Spleen (tissue), 11 donors: ENCODE data around the gene TNFRSF13B. TPM values are rescaled to one million over a fixed set of nuclear protein-coding genes. Genes with fewer than 3 reads are reported as not detected.
A peak's percentile ranks its signal among the peaks of the same experiment; 100 is the strongest.

ENCODE experiments used
- DNase-seq: peaks from one replicate; pipeline ENCODE4 v3.0.0-alpha.2; 2020
- H3K27ac ChIP-seq, 8 donors: fragments of 200-600 bp; sonication (generic) in 7 of 8; 1 replicate in 4 of 8; 2 replicates in 4 of 8; pipeline versions ENCODE4 v1.5.0 to v1.8.0; 2016 to 2021; ENCODE audit warnings: inconsistent platforms in 4 of 8, mild to moderate bottlenecking in 4 of 8, moderate library complexity in 1 of 8
- H3K27me3 ChIP-seq, 7 donors: fragments of 200-600 bp; sonication (generic) in 6 of 7; replicated peaks in 1 of 7; 1 replicate in 4 of 7; 2 replicates in 3 of 7; pipeline versions ENCODE4 v1.5.0 to v1.8.0; 2016 to 2021; ENCODE audit warnings: inconsistent platforms in 3 of 7, mild to moderate bottlenecking in 1 of 7
- H3K36me3 ChIP-seq, 6 donors: fragments of 200-600 bp; sonication (generic) in 5 of 6; 1 replicate in 4 of 6; 2 replicates in 2 of 6; pipeline versions ENCODE4 v1.5.0 to v1.8.0; 2016 to 2021; ENCODE audit warnings: inconsistent platforms in 2 of 6
- H3K4me1 ChIP-seq, 6 donors: fragments of 200-600 bp; sonication (generic) in 5 of 6; 1 replicate in 3 of 6; 2 replicates in 3 of 6; pipeline versions ENCODE4 v1.5.0 to v1.8.0; 2016 to 2021; ENCODE audit warnings: inconsistent platforms in 3 of 6
- H3K4me3 ChIP-seq, 8 donors: fragments of 200-600 bp; sonication (generic) in 7 of 8; 1 replicate in 4 of 8; 2 replicates in 4 of 8; pipeline versions ENCODE4 v1.5.0 to v1.8.0; 2016 to 2021; ENCODE audit warnings: inconsistent platforms in 4 of 8, mild to moderate bottlenecking in 4 of 8, moderate library complexity in 2 of 8
- H3K9me3 ChIP-seq, 8 donors: fragments of 200-600 bp; sonication (generic) in 7 of 8; 1 replicate in 4 of 8; 2 replicates in 4 of 8; pipeline versions ENCODE4 v1.5.0 to v1.8.0; 2016 to 2021; ENCODE audit warnings: inconsistent platforms in 4 of 8
- POLR2A ChIP-seq, 3 donors: fragments of 450-650 bp; IDR thresholded peaks; one replicate each; pipeline ENCODE4 v1.5.1; 2017; ENCODE audit warnings: antibody characterized with exemption in 3 of 3, mild to moderate bottlenecking in 1 of 3
- POLR2AphosphoS5 ChIP-seq, 3 donors: sonication (generic); formaldehyde crosslinking; IDR thresholded peaks; one replicate each; pipeline ENCODE4 v1.5.1; 2017; ENCODE audit warnings: antibody characterized with exemption in 3 of 3
- WGBS, 5 donors: extraction: QIAGEN DNeasy Blood & Tissue Kit in 3 of 5; methylation state at CpG; one replicate each; pipeline versions ENCODE4 v1.1.5 to v1.1.7; 2013 to 2018; 5-methylcytosine and 5-hydroxymethylcytosine counted together
- intact Hi-C: fragments of 100-400 bp; cut with DNase I; formaldehyde crosslinking; loops from one replicate; pipeline ENCODE4 v1.15.0; 2023; ENCODE audit warnings: low total_unique reads
- polyA plus RNA-seq, 3 donors: library from polyadenylated mRNA; stranded (reverse); fragments of 200-250 nt; gene quantifications; one replicate each; pipeline ENCODE4 v1.2.1, GENCODE V29; 2013
- total RNA-seq, 7 donors: library from RNA; depleted of rRNA in 3 of 7; stranded (reverse); fragments of >200 nt in 3 of 7; fragmentation: NEBNext Ultra II Directional in 4 of 7; extraction: Animal tissue kit (Norgen Biotek cat#: 25700) in 4 of 7; gene quantifications; one replicate each; pipeline versions ENCODE4 v1.1.0 to v1.2.1, GENCODE V29; 2016 to 2021
- TF ChIP-seq, protein P1 (sequence below), 11 experiments: fragments of 200-600 bp in 7 of 11; fragments of 450-650 bp in 4 of 11; sonication (generic) in 4 of 11; IDR thresholded peaks in 8 of 11; conservative IDR thresholded peaks in 3 of 11; 1 replicate in 7 of 11; 2 replicates in 4 of 11; pipeline versions ENCODE4 v1.4.0 to v1.8.0; 2016 to 2021; ENCODE audit warnings: antibody characterized with exemption in 11 of 11, inconsistent platforms in 4 of 11, mild to moderate bottlenecking in 1 of 11
- donor health status: healthy with polysubstance abuse.
- donor health status: DM: no; HTN: no; CAD: no; lungs with moderate emphysema.
- donor health status: DM: no; HTN: no; CAD: no.
- donor health status: Bipolar disorder and iron deficiency.
- donor health status: healthy.
- donor health status: DM: no; HTN: no; CAD: no.
- donor health status: DM: yes; HTN: yes; CAD: no.

TNFRSF13B gene
- total and polyA plus RNA-seq, 10 donors: 25.1 to 142 (median 49.5) TPM

DNA sequence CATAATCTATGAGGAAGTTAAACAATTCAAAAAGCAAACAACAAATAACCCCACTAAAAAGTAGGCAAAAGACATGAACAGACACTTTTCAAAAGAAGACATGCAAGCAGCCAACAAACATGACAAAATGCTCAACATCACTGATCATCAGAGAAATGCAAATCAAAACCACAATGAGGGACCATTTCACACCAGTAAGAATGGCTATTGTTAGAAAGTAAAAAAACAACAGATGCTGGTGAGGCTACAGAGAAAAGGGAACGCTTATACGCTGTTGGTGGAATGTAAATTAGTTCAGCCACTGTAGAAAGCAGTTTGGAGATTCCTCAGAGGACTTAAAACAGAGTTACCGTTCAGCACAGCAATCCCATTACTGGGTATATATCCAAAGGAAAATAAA is 24.4 kb downstream of the TNFRSF13B start:
- 51 to 74% (median 59%) methylated on average over 3 of the region's 3 CpGs for WGBS, 5 donors

DNA sequence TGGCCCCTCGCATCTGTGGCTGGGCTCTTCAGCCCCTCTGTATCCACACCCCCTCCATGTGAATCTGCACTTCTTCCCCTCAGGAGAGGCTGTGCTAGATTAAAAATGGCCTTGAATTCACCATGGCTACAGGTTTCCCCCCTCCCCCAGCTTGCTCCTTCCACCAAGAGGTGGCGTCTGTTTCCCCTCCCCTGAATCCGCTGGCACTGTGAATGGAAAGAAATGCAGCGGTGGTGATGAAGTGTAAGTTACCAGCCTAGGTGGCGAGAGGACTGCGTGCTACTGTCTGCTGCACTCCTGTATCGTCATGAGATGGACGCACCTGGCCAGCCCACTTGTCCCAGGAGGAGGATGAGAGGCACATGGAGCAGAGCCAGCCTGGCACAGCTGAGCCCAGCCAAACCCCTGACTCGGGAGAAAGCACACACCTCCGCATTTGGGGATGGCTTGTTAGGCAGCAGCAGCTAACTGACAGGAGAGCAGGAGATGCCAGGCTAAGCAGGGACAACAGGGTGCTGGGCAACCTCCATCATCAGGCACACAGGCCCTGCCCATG is 26.2 kb downstream of the TNFRSF13B start:
- Histone ChIP-seq H3K4me3 (no peak overlapping the region), H3K4me1 (peaks cover 0 to 40% (median 4%) of the 10 kb centered on the region in 6 donors), H3K9me3 (peaks cover 0 to 30% (median 19%) of the 10 kb centered on the region in 8 donors), H3K27ac (no peak overlapping the region), H3K27me3 (peaks cover 0 to 10% (median 0%) of the 10 kb centered on the region in 7 donors), H3K36me3 (peaks cover 0 to 84% (median 9%) of the 10 kb centered on the region in 6 donors)
- TF ChIP-seq, protein P1, sequence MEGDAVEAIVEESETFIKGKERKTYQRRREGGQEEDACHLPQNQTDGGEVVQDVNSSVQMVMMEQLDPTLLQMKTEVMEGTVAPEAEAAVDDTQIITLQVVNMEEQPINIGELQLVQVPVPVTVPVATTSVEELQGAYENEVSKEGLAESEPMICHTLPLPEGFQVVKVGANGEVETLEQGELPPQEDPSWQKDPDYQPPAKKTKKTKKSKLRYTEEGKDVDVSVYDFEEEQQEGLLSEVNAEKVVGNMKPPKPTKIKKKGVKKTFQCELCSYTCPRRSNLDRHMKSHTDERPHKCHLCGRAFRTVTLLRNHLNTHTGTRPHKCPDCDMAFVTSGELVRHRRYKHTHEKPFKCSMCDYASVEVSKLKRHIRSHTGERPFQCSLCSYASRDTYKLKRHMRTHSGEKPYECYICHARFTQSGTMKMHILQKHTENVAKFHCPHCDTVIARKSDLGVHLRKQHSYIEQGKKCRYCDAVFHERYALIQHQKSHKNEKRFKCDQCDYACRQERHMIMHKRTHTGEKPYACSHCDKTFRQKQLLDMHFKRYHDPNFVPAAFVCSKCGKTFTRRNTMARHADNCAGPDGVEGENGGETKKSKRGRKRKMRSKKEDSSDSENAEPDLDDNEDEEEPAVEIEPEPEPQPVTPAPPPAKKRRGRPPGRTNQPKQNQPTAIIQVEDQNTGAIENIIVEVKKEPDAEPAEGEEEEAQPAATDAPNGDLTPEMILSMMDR (IDR thresholded peaks at IDR 0.05 in 8 of 11, conservative IDR thresholded peaks at IDR 0.05 in 3 of 11): no peak
- TF ChIP-seq POLR2AphosphoS5 (IDR thresholded peaks at IDR 0.05) (no peak), POLR2A (IDR thresholded peaks at IDR 0.05) (no peak)
- WGBS, 5 donors: 56 to 72% (median 65%) methylated on average over 7 to 10 of the region's 10 CpGs
- intact Hi-C loops: no loop called here
- peak; percentile 66 for DNase-seq

More for the DNA sequence above, 24.4 kb downstream of the TNFRSF13B start:
- peaks cover 0 to 30% (median 19%) of the 10 kb centered on the region in 8 donors for H3K9me3 ChIP-seq
- intact Hi-C loops: no loop called here
- H3K4me3 ChIP-seq: no peak overlapping the region
- peaks cover 0 to 14% (median 0%) of the 10 kb centered on the region in 7 donors for H3K27me3 ChIP-seq
- peaks cover 0 to 86% (median 9%) of the 10 kb centered on the region in 6 donors for H3K36me3 ChIP-seq
- DNase-seq: no peak
- H3K27ac ChIP-seq: peak overlapping the region in 1 of 8 donors; percentile 28
- TF ChIP-seq POLR2A (IDR thresholded peaks at IDR 0.05): no peak
- no peak for TF ChIP-seq POLR2AphosphoS5 (IDR thresholded peaks at IDR 0.05)
- TF ChIP-seq, protein P1 (IDR thresholded peaks at IDR 0.05 in 8 of 11, conservative IDR thresholded peaks at IDR 0.05 in 3 of 11): no peak
- peaks cover 0 to 40% (median 4%) of the 10 kb centered on the region in 6 donors for H3K4me1 ChIP-seq

DNA sequence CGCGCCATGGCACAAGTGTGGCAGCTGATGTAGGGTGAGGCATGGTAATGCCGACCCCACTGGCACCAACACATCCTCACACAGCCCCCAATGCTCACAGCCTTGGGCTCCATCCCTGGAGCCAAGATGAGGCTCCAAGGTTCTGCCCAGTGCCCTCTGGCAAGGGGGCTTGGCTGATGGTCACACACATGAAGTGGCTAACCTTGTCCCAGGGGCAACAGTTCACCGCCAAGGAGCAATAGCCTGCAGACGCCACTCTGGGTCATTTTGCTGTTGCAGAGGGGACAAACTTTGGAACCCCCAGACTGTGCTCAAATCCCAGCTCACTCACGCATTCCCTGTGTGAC is 26.8 kb downstream of the TNFRSF13B start:
- peak; percentile 61 for DNase-seq
- Histone ChIP-seq H3K4me1 (peaks cover 0 to 40% (median 4%) of the 10 kb centered on the region in 6 donors), H3K36me3 (peaks cover 0 to 84% (median 8%) of the 10 kb centered on the region in 6 donors), H3K27me3 (peaks cover 0 to 10% (median 0%) of the 10 kb centered on the region in 7 donors), H3K27ac (no peak overlapping the region), H3K4me3 (no peak overlapping the region), H3K9me3 (peaks cover 0 to 27% (median 19%) of the 10 kb centered on the region in 8 donors)
- intact Hi-C loops: no loop called here
- 88 to 96% (median 91%) methylated on average over 4 to 6 of the region's 6 CpGs for WGBS, 5 donors
- TF ChIP-seq POLR2A (IDR thresholded peaks at IDR 0.05) (no peak), POLR2AphosphoS5 (IDR thresholded peaks at IDR 0.05) (no peak)
- TF ChIP-seq, protein P1 (IDR thresholded peaks at IDR 0.05 in 8 of 11, conservative IDR thresholded peaks at IDR 0.05 in 3 of 11): no peak

DNA sequence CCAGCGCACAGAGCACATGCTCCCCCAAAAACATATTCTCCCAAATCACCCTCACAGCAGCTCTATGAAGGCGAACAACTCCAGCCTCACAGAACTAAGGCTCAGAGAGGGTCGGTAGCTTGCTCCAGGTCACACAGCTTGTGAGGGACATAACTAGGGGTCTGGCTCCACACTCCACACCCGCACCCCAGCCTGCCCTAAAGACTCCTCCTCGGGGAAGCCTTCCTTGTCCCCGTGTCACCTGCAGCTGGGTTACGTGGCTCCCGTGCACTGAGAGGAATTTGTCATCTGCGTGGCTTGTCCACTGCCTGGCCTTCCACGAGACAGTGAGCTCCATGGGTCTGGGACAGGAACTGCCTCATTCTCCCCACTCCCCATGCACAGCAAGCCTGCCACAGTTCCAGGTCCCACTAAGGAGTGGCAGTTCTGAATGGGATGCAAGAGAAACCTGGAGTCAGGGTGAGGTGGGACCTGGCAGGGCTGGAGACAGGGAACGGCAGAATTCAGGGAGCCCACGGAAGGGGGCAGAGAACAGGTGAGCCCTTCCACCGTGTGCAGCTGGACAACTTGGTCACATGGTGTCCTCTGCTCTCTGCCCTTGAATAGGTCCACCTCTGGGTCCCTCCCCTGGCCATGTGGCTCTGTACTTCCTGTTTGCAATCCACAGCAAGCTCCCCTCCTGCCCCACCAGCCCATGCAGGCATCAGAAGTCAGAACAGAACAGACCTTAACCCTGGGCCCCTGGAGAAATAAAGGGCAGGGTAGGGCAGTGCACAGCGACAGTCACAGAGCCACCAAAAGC is 27.4 kb downstream of the TNFRSF13B start:
- no peak overlapping the region for H3K4me3 ChIP-seq
- H3K27ac ChIP-seq: peak overlapping the region in 1 of 8 donors; percentile 14
- 70 to 88% (median 80%) methylated on average over 11 to 14 of the region's 14 CpGs for WGBS, 5 donors
- TF ChIP-seq POLR2AphosphoS5 (IDR thresholded peaks at IDR 0.05) (no peak), POLR2A (IDR thresholded peaks at IDR 0.05) (no peak)
- TF ChIP-seq, protein P1 (IDR thresholded peaks at IDR 0.05 in 8 of 11, conservative IDR thresholded peaks at IDR 0.05 in 3 of 11): no peak
- intact Hi-C loops: no loop called here
- H3K4me1 ChIP-seq: peaks cover 0 to 40% (median 4%) of the 10 kb centered on the region in 6 donors
- peak; percentile 44 for DNase-seq
- peaks cover 0 to 84% (median 6%) of the 10 kb centered on the region in 6 donors for H3K36me3 ChIP-seq
- peaks cover 0 to 21% (median 15%) of the 10 kb centered on the region in 8 donors for H3K9me3 ChIP-seq
- H3K27me3 ChIP-seq: peaks cover 0 to 12% (median 0%) of the 10 kb centered on the region in 7 donors
